ENCODE data around the gene TMOD2. TPM values are rescaled to one million over a fixed set of nuclear protein-coding genes. Genes with fewer than 3 reads are reported as not detected.

Gene TMOD2
- total RNA-seq, 1 donor from 2014 or later: 7.0 TPM

DNA sequence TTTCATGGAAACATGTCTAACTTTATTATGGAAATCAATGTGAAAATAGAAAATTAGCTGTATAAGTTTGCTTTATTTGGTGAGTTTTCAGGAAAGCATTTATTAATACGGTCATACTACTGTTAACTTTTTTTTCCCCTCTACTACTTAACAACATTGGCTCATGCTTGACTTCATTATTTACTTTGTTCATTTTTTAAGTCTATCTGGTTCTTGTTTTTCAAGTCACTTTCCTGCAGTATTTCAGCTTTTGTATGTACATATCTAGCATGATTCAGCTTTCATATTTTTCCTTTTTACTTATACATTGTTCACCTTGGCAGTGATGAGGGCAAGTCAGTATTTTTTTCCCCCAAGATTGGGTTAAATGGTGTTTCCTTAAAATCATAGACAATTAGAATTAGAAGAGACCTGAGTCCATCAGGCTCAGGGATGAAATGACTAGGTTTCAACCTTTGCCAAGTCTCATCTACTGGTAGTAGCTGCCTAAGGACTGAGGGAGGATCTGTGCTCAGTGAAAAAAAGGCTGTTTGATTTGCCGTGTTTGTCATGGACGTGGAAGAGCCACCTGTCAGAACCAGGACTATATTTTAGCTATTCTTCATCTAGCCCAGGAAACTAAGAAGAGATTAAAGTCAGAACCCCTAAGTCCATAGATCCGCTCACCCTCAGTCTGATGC lies 93.5 kb downstream of the TMOD2 start:
- Histone ChIP-seq H3K36me3 (no peaks in the 10 kb centered on the region), H3K27ac (peak overlapping the region in 1 of 2 donors; percentile 54), H3K27me3 (no peaks in the 10 kb centered on the region), H3K4me1 (peaks cover 6 to 55% of the 10 kb centered on the region in 2 donors), H3K9me3 (no peaks in the 10 kb centered on the region), H3K4me3 (no peak overlapping the region)
- TF ChIP-seq CTCF (IDR thresholded peaks at IDR 0.05): no peak
- DNase-seq (ENCODE audit: low spot score in 2 of 2): no peak
- intact Hi-C loops (cut with DNase I): no loop called here

DNA sequence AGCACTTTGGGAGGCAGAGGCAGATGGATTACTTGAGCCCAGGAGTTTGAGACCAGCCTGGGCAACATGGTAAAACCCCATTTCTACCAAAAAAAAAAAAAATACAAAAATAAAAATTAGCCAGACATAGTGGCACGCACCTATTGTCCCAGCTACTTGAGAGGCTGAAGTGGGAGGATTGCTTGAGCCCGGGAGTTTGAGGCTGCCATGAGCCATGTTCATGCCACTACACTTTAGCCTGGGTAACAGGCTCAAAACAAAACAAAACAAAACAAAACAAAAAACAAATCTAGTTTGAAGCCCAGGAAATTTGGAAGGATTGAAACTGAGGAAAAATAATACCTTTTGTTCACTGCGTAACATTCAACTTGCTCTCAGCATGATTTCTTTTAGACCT lies 94.7 kb downstream of the TMOD2 start:
- Histone ChIP-seq H3K36me3 (no peaks in the 10 kb centered on the region), H3K4me3 (no peak overlapping the region), H3K27me3 (no peaks in the 10 kb centered on the region), H3K27ac (peak overlapping the region; percentile 54 to 55), H3K9me3 (no peaks in the 10 kb centered on the region), H3K4me1 (peaks cover 6 to 51% of the 10 kb centered on the region in 2 donors)
- TF ChIP-seq CTCF (IDR thresholded peaks at IDR 0.05): no peak
- DNase-seq (ENCODE audit: low spot score in 2 of 2): no peak
- intact Hi-C loops (cut with DNase I): loop anchor here (2.0 kb wide), 1 partner anchor 15 kb away; no protein-coding TSS in a partner anchor

- intact Hi-C loops (cut with DNase I): loop anchor here (2.0 kb wide), 1 partner anchor 16 kb away; no protein-coding TSS in a partner anchor
- TF ChIP-seq CTCF (IDR thresholded peaks at IDR 0.05): no peak
- H3K4me1 ChIP-seq: peaks cover 6 to 51% of the 10 kb centered on the region in 2 donors
Measured at GRCh38 chr15:51846463-51847230, 95.2 kb downstream of the TMOD2 start.

GRCh38 chr15:51848811-51849210 lies 97.4 kb downstream of the TMOD2 start:
- Histone ChIP-seq H3K36me3 (no peaks in the 10 kb centered on the region), H3K27ac (no peak overlapping the region), H3K9me3 (no peaks in the 10 kb centered on the region), H3K4me1 (peaks cover 4 to 40% of the 10 kb centered on the region in 2 donors), H3K27me3 (no peaks in the 10 kb centered on the region), H3K4me3 (no peak overlapping the region)
- intact Hi-C loops (cut with DNase I): no loop called here
- no peak for TF ChIP-seq CTCF (IDR thresholded peaks at IDR 0.05)
- no peak for DNase-seq (ENCODE audit: low spot score in 2 of 2)

More at GRCh38 chr15:51846463-51847230, 95.2 kb downstream of the TMOD2 start:
- Histone ChIP-seq H3K27ac (peak overlapping the region; percentile 54 to 55), H3K27me3 (no peaks in the 10 kb centered on the region), H3K36me3 (no peaks in the 10 kb centered on the region), H3K4me3 (no peak overlapping the region), H3K9me3 (no peaks in the 10 kb centered on the region)
- no peak for DNase-seq (ENCODE audit: low spot score in 2 of 2)

DNA sequence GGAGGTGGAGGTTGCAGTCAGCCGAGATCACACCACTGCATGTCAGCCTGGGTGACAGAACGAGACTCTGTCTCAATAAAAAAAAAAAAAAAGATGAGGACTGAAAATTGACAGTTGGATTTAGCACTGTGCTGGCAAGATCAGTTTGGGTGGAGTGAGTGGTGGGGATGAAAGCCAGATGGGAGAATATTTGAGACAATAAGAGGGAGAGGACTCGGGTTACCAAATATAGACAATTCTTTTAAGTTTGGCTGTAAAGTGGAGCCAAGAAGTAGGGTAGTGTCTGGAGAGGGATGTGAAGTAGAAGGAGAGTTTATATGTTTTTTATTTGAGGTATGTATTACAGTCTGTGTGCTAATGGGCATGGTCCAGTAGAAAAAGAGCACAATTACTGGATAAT lies 98.5 kb downstream of the TMOD2 start:
- H3K4me3 ChIP-seq: no peak overlapping the region
- no peaks in the 10 kb centered on the region for H3K36me3 ChIP-seq
- DNase-seq (ENCODE audit: low spot score in 2 of 2): no peak
- TF ChIP-seq CTCF (IDR thresholded peaks at IDR 0.05): no peak
- H3K9me3 ChIP-seq: no peaks in the 10 kb centered on the region
- no peaks in the 10 kb centered on the region for H3K27me3 ChIP-seq
- H3K27ac ChIP-seq: no peak overlapping the region
- peaks cover 4 to 30% of the 10 kb centered on the region in 2 donors for H3K4me1 ChIP-seq
- intact Hi-C loops (cut with DNase I): no loop called here
